CD4-positive, alpha-beta memory T cell (primary cell): Measurements from ENCODE around the gene TXNRD2. TPM values are rescaled to one million over a fixed set of nuclear protein-coding genes. Genes with fewer than 3 reads are reported as not detected.
"Not testable (repeated sequence)": the region's sequence is repeated elsewhere in the genome, so short reads cannot be mapped to it uniquely, and the experiment has no call there.

Experiments
- CTCF ChIA-PET: fragments of 350-600 bp; sonication (Branson Sonifier 250); formaldehyde crosslinking; loops from one replicate; lab custom pipeline; 2021; ENCODE audit warnings: inconsistent platforms; ENCODE audit not compliant: partially characterized antibody; lab: Charles Lee
- POLR2A ChIA-PET: fragments of 350-600 bp; sonication (Branson Sonifier 250); formaldehyde crosslinking; loops from one replicate; lab custom pipeline; 2021; ENCODE audit not compliant: partially characterized antibody; lab: Charles Lee
- DNase-seq, 5 donors: peaks; one replicate each; pipeline versions ENCODE4 v3.0.0 to v3.0.0-alpha.2; 2020 to 2022; ENCODE audit warnings: mixed read lengths in 1 of 5
- H3K27ac ChIP-seq: one replicate; pipeline ENCODE4 v1.7.0; 2013; ENCODE audit warnings: low read depth, low read length
- H3K27me3 ChIP-seq: 2 replicates; pipeline ENCODE4 v1.7.0; 2013; ENCODE audit warnings: mild to moderate bottlenecking, low read length, moderate library complexity; ENCODE audit not compliant: insufficient read depth
- H3K36me3 ChIP-seq: 2 replicates; pipeline ENCODE4 v1.7.0; 2013; ENCODE audit warnings: mild to moderate bottlenecking, low read length, moderate library complexity; ENCODE audit not compliant: insufficient read depth
- H3K4me1 ChIP-seq: 2 replicates; pipeline ENCODE4 v1.7.0; 2013; ENCODE audit warnings: mild to moderate bottlenecking, low read length, moderate library complexity; ENCODE audit not compliant: insufficient read depth
- H3K4me3 ChIP-seq, 2 donors: one replicate each; pipeline ENCODE4 v1.7.0; 2013; ENCODE audit warnings: low read length in 2 of 2, mild to moderate bottlenecking in 1 of 2
- H3K9me3 ChIP-seq, 2 donors: one replicate each; pipeline ENCODE4 v1.7.0; 2013; ENCODE audit warnings: low read length in 2 of 2, control low read depth in 1 of 2; ENCODE audit not compliant: control insufficient read depth in 1 of 2
- H3K27ac Mint-ChIP-seq, 7 donors: one replicate each; pipeline ENCODE4 v1.8.0; 2020 to 2021; ENCODE audit warnings: mixed read lengths in 7 of 7, mild to moderate bottlenecking in 6 of 7, inconsistent platforms in 3 of 7, moderate library complexity in 3 of 7
- H3K27me3 Mint-ChIP-seq, 2 donors: one replicate each; pipeline ENCODE4 v1.8.0; 2020 to 2021; ENCODE audit warnings: mixed read lengths in 2 of 2
- H3K36me3 Mint-ChIP-seq, 2 donors: one replicate each; pipeline ENCODE4 v1.8.0; 2020 to 2021; ENCODE audit warnings: mixed read lengths in 2 of 2, inconsistent platforms in 1 of 2, mild to moderate bottlenecking in 1 of 2
- H3K4me1 Mint-ChIP-seq, 4 donors: one replicate each; pipeline ENCODE4 v1.8.0; 2020 to 2021; ENCODE audit warnings: mixed read lengths in 4 of 4, mild to moderate bottlenecking in 1 of 4
- H3K4me3 Mint-ChIP-seq, 8 donors: one replicate each; pipeline ENCODE4 v1.8.0; 2020 to 2021; ENCODE audit warnings: mixed read lengths in 8 of 8, mild to moderate bottlenecking in 7 of 8, moderate library complexity in 6 of 8, inconsistent platforms in 3 of 8
- H3K9me3 Mint-ChIP-seq, 8 donors: one replicate each; pipeline ENCODE4 v1.8.0; 2020 to 2021; ENCODE audit warnings: mixed read lengths in 8 of 8, mild to moderate bottlenecking in 5 of 8, inconsistent platforms in 3 of 8, moderate library complexity in 1 of 8
- intact Hi-C: fragments of 100-400 bp; cut with micrococcal nuclease; formaldehyde crosslinking; loops from one replicate; pipeline ENCODE4 v1.15.1; 2023
- polyA plus RNA-seq, 2 donors: library from polyadenylated mRNA; unstranded; fragments of 300-500 nt; fragmentation: Illumina TruSeq; gene quantifications; one replicate each; pipeline ENCODE4 v1.2.3, GENCODE V29; 2021
- total RNA-seq, 2 experiments: library from RNA; stranded (reverse); gene quantifications; one replicate each; pipeline ENCODE4 v1.2.3, GENCODE V29; 2021

Gene TXNRD2
- total and polyA plus RNA-seq, 4 experiments from 2014 or later: 8.5 to 35.9 (median 22.7) TPM

GRCh38 chr22:19840955-19841640 lies 100.5 kb downstream of the TXNRD2 start:
- Mint-ChIP-seq H3K9me3 (no peaks in the 10 kb centered on the region), H3K27ac (peak overlapping the region in 3 of 7 donors; percentile 35 to 52 (median 50)), H3K4me1 (peaks cover 20 to 27% (median 25%) of the 10 kb centered on the region in 4 donors), H3K4me3 (no peak overlapping the region), H3K36me3 (no peaks in the 10 kb centered on the region), H3K27me3 (no peaks in the 10 kb centered on the region)
- ChIA-PET CTCF (interaction anchor here (1.0 kb wide), 1 partner anchor 41 kb away, joined by 4 read pairs; no protein-coding TSS in a partner anchor), POLR2A (no interaction called here)
- H3K4me1 ChIP-seq: peaks cover 15% of the 10 kb centered on the region
- DNase-seq: no peak
- H3K27ac ChIP-seq: no peak overlapping the region
- H3K4me3 ChIP-seq: no peak overlapping the region
- intact Hi-C loops: no loop called here
- H3K36me3 ChIP-seq: no peaks in the 10 kb centered on the region
- H3K9me3 ChIP-seq: no peaks in the 10 kb centered on the region
- H3K27me3 ChIP-seq: no peaks in the 10 kb centered on the region

DNA sequence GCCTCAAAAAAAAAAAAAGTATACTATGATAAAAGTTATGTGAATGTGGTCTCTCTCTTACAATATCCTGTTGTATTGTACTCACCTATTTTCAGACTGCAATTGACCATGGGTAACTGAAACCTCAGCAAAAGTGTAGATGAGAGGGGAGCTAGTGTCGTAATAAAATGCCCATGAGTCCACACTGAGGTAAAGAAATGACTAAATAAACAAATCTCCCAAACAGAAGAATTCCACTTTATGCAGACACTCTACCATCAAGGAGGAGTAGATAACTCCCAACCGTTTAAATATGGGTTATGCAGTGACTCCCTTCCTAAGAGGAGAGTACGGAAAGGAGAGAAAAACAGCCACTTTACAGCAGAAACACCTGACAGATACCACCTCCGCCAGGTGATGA lies 101.6 kb downstream of the TXNRD2 start:
- Histone ChIP-seq H3K36me3 (no peaks in the 10 kb centered on the region), H3K4me3 (no peak overlapping the region), H3K27me3 (no peaks in the 10 kb centered on the region), H3K4me1 (peaks cover 11% of the 10 kb centered on the region), H3K9me3 (no peaks in the 10 kb centered on the region), H3K27ac (no peak overlapping the region)
- POLR2A ChIA-PET: no interaction called here
- intact Hi-C loops: no loop called here
- no peak overlapping the region for H3K27ac Mint-ChIP-seq
- CTCF ChIA-PET: no interaction called here
- peaks cover 20 to 23% (median 21%) of the 10 kb centered on the region in 4 donors for H3K4me1 Mint-ChIP-seq
- no peaks in the 10 kb centered on the region for H3K27me3 Mint-ChIP-seq
- no peak overlapping the region for H3K4me3 Mint-ChIP-seq
- H3K9me3 Mint-ChIP-seq: no peaks in the 10 kb centered on the region
- no peaks in the 10 kb centered on the region for H3K36me3 Mint-ChIP-seq
- no peak for DNase-seq

DNA sequence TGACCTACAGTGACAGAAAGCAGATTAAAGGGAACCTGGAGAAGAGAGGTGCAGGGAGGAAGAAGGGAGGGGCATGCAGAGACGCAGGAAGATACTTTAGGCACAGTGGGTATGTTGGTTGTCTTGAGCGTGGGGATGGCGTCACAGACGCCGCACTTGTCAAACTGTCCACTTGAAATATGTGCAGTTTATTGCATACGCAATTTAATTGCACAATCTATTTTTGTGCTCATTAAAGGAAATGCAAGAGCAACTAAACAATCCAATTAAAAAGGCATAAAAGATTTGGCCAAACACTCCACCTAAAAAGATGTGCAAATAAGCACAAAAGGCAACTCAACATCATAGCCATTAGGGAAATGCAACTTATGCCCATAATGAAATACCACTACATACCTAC lies 103.7 kb downstream of the TXNRD2 start:
- Histone ChIP-seq H3K27ac (no peak overlapping the region), H3K27me3 (no peaks in the 10 kb centered on the region), H3K36me3 (no peaks in the 10 kb centered on the region), H3K4me1 (no peaks in the 10 kb centered on the region), H3K9me3 (no peaks in the 10 kb centered on the region), H3K4me3 (no peak overlapping the region)
- H3K4me3 Mint-ChIP-seq: no peak overlapping the region
- H3K4me1 Mint-ChIP-seq: peaks cover 8 to 19% (median 15%) of the 10 kb centered on the region in 4 donors
- no peaks in the 10 kb centered on the region for H3K9me3 Mint-ChIP-seq
- CTCF ChIA-PET: no interaction called here
- POLR2A ChIA-PET: no interaction called here
- H3K27me3 Mint-ChIP-seq: no peaks in the 10 kb centered on the region
- DNase-seq: no peak
- H3K27ac Mint-ChIP-seq: no peak overlapping the region
- intact Hi-C loops: no loop called here
- no peaks in the 10 kb centered on the region for H3K36me3 Mint-ChIP-seq

- H3K27ac Mint-ChIP-seq: peak overlapping the region in 2 of 7 donors; percentile 25 to 33
- ChIA-PET POLR2A (no interaction called here), CTCF (interaction anchor here (1.1 kb wide), 1 partner anchor 80 kb away, joined by 3 read pairs; no protein-coding TSS in a partner anchor)
- H3K4me1 ChIP-seq: no peaks in the 10 kb centered on the region
- no peak overlapping the region for H3K27ac ChIP-seq
- no peak for DNase-seq
- H3K4me1 Mint-ChIP-seq: peaks cover 4 to 17% (median 15%) of the 10 kb centered on the region in 4 donors
- no peak overlapping the region for H3K4me3 Mint-ChIP-seq
- no peaks in the 10 kb centered on the region for H3K27me3 Mint-ChIP-seq
- H3K27me3 ChIP-seq: no peaks in the 10 kb centered on the region
- intact Hi-C loops: no loop called here
- H3K9me3 ChIP-seq: no peaks in the 10 kb centered on the region
- no peaks in the 10 kb centered on the region for H3K36me3 ChIP-seq
- H3K36me3 Mint-ChIP-seq: no peaks in the 10 kb centered on the region
- H3K4me3 ChIP-seq: no peak overlapping the region
- no peaks in the 10 kb centered on the region for H3K9me3 Mint-ChIP-seq
These were observed 105.1 kb downstream of the TXNRD2 start for GRCh38 chr22:19836512-19836911.

DNA sequence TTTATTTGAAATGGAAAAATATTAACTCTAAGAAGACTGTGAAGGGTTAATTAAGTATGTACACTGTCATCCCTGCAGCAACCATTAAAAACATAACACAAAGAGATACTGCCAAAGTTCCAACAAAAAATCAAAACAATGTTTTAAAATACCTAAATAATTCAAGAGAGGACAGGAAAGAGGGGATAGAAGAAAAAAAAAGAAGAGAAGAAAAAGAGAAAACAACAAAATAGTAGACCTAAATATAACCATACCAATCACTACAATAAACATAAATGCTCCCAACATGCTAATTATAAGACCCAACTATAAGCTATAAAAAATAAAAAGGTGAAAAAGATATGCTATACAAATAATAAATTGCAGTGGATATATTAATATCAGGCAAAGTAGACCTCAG lies 107.0 kb downstream of the TXNRD2 start:
- H3K27me3 ChIP-seq: no peaks in the 10 kb centered on the region
- Mint-ChIP-seq H3K27ac (no peak overlapping the region), H3K4me1 (peaks cover 4 to 15% (median 15%) of the 10 kb centered on the region in 4 donors), H3K36me3 (peaks cover 0 to 3% of the 10 kb centered on the region in 2 donors), H3K9me3 (no peaks in the 10 kb centered on the region), H3K27me3 (no peaks in the 10 kb centered on the region), H3K4me3 (no peak overlapping the region)
- no peaks in the 10 kb centered on the region for H3K9me3 ChIP-seq
- no peaks in the 10 kb centered on the region for H3K36me3 ChIP-seq
- no peak overlapping the region for H3K27ac ChIP-seq
- intact Hi-C loops: no loop called here
- no peaks in the 10 kb centered on the region for H3K4me1 ChIP-seq
- H3K4me3 ChIP-seq: no peak overlapping the region
- POLR2A ChIA-PET: no interaction called here
- CTCF ChIA-PET: no interaction called here
- DNase-seq: no peak

DNA sequence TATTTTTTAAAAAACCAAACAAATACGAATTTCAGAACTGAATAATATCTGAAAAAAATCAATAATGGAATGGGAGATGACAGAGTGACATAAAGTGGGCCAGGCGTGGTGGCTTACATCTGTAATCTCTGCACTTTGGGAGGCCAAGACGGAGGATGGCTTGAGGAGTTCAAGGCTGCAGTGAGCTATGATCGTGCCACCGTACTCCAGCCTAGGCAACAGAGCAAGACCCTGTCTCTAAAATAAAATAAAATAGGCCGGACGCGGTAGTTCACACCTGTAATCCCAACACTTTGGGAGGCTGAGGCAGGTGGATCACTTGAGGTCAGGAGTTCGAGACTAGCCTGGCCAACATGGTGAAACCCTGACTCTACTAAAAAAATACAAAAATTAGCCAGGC lies 108.3 kb downstream of the TXNRD2 start:
- CTCF ChIA-PET, H3K4me3 ChIP-seq, H3K4me3 Mint-ChIP-seq, H3K27me3 Mint-ChIP-seq, H3K27ac Mint-ChIP-seq, DNase-seq, intact Hi-C loops, H3K36me3 Mint-ChIP-seq, H3K36me3 ChIP-seq, H3K9me3 ChIP-seq, H3K4me1 ChIP-seq, H3K27me3 ChIP-seq, H3K27ac ChIP-seq, H3K9me3 Mint-ChIP-seq: not testable (repeated sequence)
- POLR2A ChIA-PET: interaction anchor here (1.4 kb wide), 1 partner anchor 22 kb away, joined by 5 read pairs; the partner anchor contains the start of genes GNB1L and RTL10
- peaks cover 4 to 15% (median 13%) of the 10 kb centered on the region in 4 donors for H3K4me1 Mint-ChIP-seq

DNA sequence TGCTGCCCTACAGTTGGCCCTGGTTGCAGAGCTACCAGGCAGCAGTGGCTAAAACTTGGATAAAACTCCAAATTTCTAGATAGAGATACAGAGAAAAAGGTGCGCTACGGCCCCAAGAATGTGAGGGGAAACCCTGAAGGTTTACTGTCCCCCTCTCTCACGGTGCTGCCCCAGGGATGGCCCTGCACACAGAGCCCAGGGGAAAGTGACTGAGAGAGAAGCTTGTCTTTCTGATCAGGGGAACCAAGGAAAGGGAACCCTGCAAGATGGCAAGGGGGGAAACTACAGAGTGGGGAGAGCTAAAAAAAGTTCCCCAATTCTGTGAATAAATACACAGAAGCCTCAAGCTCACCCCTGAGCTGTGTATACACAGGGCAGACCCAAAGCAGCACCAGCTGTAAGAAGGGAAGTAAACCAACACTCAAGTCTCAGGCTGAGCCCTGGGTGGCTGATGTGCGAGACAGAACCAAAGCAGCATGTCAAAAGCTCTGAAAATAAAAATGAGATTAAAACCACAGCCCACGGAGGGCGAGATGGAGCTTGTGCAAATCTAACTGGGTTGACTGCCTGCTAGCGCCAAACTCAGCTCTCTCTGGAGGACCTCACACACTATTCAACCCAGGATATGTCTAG lies 109.0 kb downstream of the TXNRD2 start:
- H3K36me3 Mint-ChIP-seq: peaks cover 1 to 3% of the 10 kb centered on the region in 2 donors
- no peaks in the 10 kb centered on the region for H3K9me3 Mint-ChIP-seq
- intact Hi-C loops: no loop called here
- H3K36me3 ChIP-seq: no peaks in the 10 kb centered on the region
- no peak overlapping the region for H3K4me3 ChIP-seq
- no peaks in the 10 kb centered on the region for H3K4me1 ChIP-seq
- no peaks in the 10 kb centered on the region for H3K9me3 ChIP-seq
- CTCF ChIA-PET: interaction anchor here (1.2 to 2.0 kb wide), 3 partner anchors 51 to 121 kb away, joined by 3 to 7 read pairs (median 3); no protein-coding TSS in a partner anchor
- peak overlapping the region in 1 of 7 donors; percentile 61 for H3K27ac Mint-ChIP-seq
- no peak for DNase-seq
- POLR2A ChIA-PET: interaction anchor here (1.4 kb wide), 1 partner anchor 23 kb away, joined by 5 read pairs; the partner anchor contains the start of genes GNB1L and RTL10
- no peak overlapping the region for H3K4me3 Mint-ChIP-seq
- H3K27ac ChIP-seq: no peak overlapping the region
- peaks cover 4 to 15% (median 10%) of the 10 kb centered on the region in 4 donors for H3K4me1 Mint-ChIP-seq
- H3K27me3 ChIP-seq: no peaks in the 10 kb centered on the region
- no peaks in the 10 kb centered on the region for H3K27me3 Mint-ChIP-seq
